Measurements from ENCODE around the gene FNIP2. TPM values are rescaled to one million over a fixed set of nuclear protein-coding genes. Genes with fewer than 3 reads are reported as not detected.

The FNIP2 gene
- total RNA-seq, 1 experiment from 2014 or later, result 5.2 TPM

GRCh38 chr4:158814636-158815330, 46.0 kb downstream of the FNIP2 start:
- no peak overlapping the region for H3K4me2 ChIP-seq (ENCODE audit: low read length)
- intact Hi-C loops (cut with micrococcal nuclease), result loop anchor here (5.0 kb wide), 1 partner anchor 82 kb away; no protein-coding TSS in a partner anchor
- no peaks in the 10 kb centered on the region for H3K79me2 ChIP-seq (ENCODE audit: low read length)
- no peaks in the 10 kb centered on the region for H3K27me3 ChIP-seq (ENCODE audit: low read length)
- no peak overlapping the region for H3K4me3 ChIP-seq (ENCODE audit: low read length)
- no peak overlapping the region for H3K9ac ChIP-seq (ENCODE audit: low read length)
- H3F3A ChIP-seq (ENCODE audit: low read length, unreplicated experiment), result peaks cover 3% of the 10 kb centered on the region
- ATAC-seq (no peak), DNase-seq (no peak)
- TF ChIP-seq EZH2phosphoT487 (IDR thresholded peaks at IDR 0.05; ENCODE audit: borderline replicate concordance, low read length), result no peak
- TF ChIP-seq CTCF (conservative IDR thresholded peaks at IDR 0.05; ENCODE audit: low read depth, low read length), result no peak
- TF ChIP-seq EZH2 (IDR thresholded peaks at IDR 0.05; ENCODE audit: low read length, unreplicated experiment), result no peak
- H3K4me1 ChIP-seq (ENCODE audit: insufficient read depth, low read length), result peaks cover 41% of the 10 kb centered on the region
- H4K20me1 ChIP-seq (ENCODE audit: low read length), result no peaks in the 10 kb centered on the region
- no peak overlapping the region for H3K27ac ChIP-seq (ENCODE audit: low read length)
- no peaks in the 10 kb centered on the region for H3K9me3 ChIP-seq (ENCODE audit: low read length)
- H3K36me3 ChIP-seq (ENCODE audit: low read depth, low read length), result no peaks in the 10 kb centered on the region
- POLR2A ChIA-PET (ENCODE audit: unreplicated experiment), result no interaction called here
- CTCF ChIA-PET, result no interaction called here
- BruUV-seq (replicated peaks), result no TSS peak
- no peak overlapping the region for H2AFZ ChIP-seq (ENCODE audit: low read length)
- H3K9me2 ChIP-seq (replicated peaks; ENCODE audit: low read length), result no peaks in the 10 kb centered on the region

GRCh38 chr4:158816955-158817354, 48.1 kb downstream of the FNIP2 start:
- POLR2A ChIA-PET (ENCODE audit: unreplicated experiment), result no interaction called here
- intact Hi-C loops (cut with micrococcal nuclease), result no loop called here

More at GRCh38 chr4:158816955-158817354, 48.1 kb downstream of the FNIP2 start:
- Histone ChIP-seq H3K79me2 (ENCODE audit: low read length) (no peaks in the 10 kb centered on the region), H3K36me3 (ENCODE audit: low read depth, low read length) (no peaks in the 10 kb centered on the region), H3K9me2 (replicated peaks; ENCODE audit: low read length) (no peaks in the 10 kb centered on the region), H3K27ac (ENCODE audit: low read length) (no peak overlapping the region), H3K4me1 (ENCODE audit: insufficient read depth, low read length) (peaks cover 27% of the 10 kb centered on the region), H3K4me2 (ENCODE audit: low read length) (no peak overlapping the region), H3K4me3 (ENCODE audit: low read length) (no peak overlapping the region), H2AFZ (ENCODE audit: low read length) (no peak overlapping the region), H4K20me1 (ENCODE audit: low read length) (no peaks in the 10 kb centered on the region), H3F3A (ENCODE audit: low read length, unreplicated experiment) (no peaks in the 10 kb centered on the region), H3K9ac (ENCODE audit: low read length) (no peak overlapping the region), H3K27me3 (ENCODE audit: low read length) (no peaks in the 10 kb centered on the region), H3K9me3 (ENCODE audit: low read length) (no peaks in the 10 kb centered on the region)
- no TSS peak for BruUV-seq (replicated peaks)
- ATAC-seq, result no peak
- CTCF ChIA-PET, result no interaction called here
- no peak for TF ChIP-seq EZH2phosphoT487 (IDR thresholded peaks at IDR 0.05; ENCODE audit: borderline replicate concordance, low read length)
- TF ChIP-seq CTCF (conservative IDR thresholded peaks at IDR 0.05; ENCODE audit: low read depth, low read length), result no peak
- no peak for TF ChIP-seq EZH2 (IDR thresholded peaks at IDR 0.05; ENCODE audit: low read length, unreplicated experiment)
- DNase-seq, result no peak

All from PC-3 (cell line).